AG20443 (cell line): ENCODE results near the gene PXDN.

ENCODE experiments used
- DNase-seq: peaks from one replicate; pipeline ENCODE4 v3.0.0; 2012; ENCODE audit warnings: low spot score, mixed read lengths

Gene PXDN

GRCh38 chr2:1648241-1649102 is 95.8 kb downstream of the PXDN start:
- no peak for DNase-seq

GRCh38 chr2:1647417-1648240 is 96.7 kb downstream of the PXDN start:
- DNase-seq = no peak

- no peak for DNase-seq
Observed at GRCh38 chr2:1645761-1646476, 98.4 kb downstream of the PXDN start.

- DNase-seq = no peak
Observed at GRCh38 chr2:1644427-1644826, 99.9 kb downstream of the PXDN start.

- DNase-seq = no peak
Observed at GRCh38 chr2:1642993-1643619, 101.2 kb downstream of the PXDN start.

- peak; percentile 56 for DNase-seq
Observed at GRCh38 chr2:1642066-1642861, 102.1 kb downstream of the PXDN start.

GRCh38 chr2:1641523-1641922 is 102.8 kb downstream of the PXDN start:
- DNase-seq = no peak

- no peak for DNase-seq
Observed at GRCh38 chr2:1640301-1641135, 103.8 kb downstream of the PXDN start.

- DNase-seq = no peak
Observed at GRCh38 chr2:1639086-1639858, 105.0 kb downstream of the PXDN start.

GRCh38 chr2:1638281-1638860 is 105.9 kb downstream of the PXDN start:
- no peak for DNase-seq

GRCh38 chr2:1636791-1637415 is 107.4 kb downstream of the PXDN start:
- DNase-seq = no peak

GRCh38 chr2:1635823-1636222 is 108.5 kb downstream of the PXDN start:
- DNase-seq = no peak

- DNase-seq = no peak
Observed at GRCh38 chr2:1634681-1635341, 109.5 kb downstream of the PXDN start.

- no peak for DNase-seq
Observed at GRCh38 chr2:1633936-1634587, 110.3 kb downstream of the PXDN start.

GRCh38 chr2:1633092-1633671 is 111.1 kb downstream of the PXDN start:
- DNase-seq = no peak

- no peak for DNase-seq
Observed at GRCh38 chr2:1632510-1632909, 111.8 kb downstream of the PXDN start.

- no peak for DNase-seq
Observed at GRCh38 chr2:1632002-1632348, 112.3 kb downstream of the PXDN start.
